Measurements from ENCODE around the gene TMEM132C. TPM values are rescaled to one million over a fixed set of nuclear protein-coding genes. Genes with fewer than 3 reads are reported as not detected.

TMEM132C gene
- total RNA-seq, 4 donors from 2014 or later: 0.13 to 7.6 (median 0.37) TPM

DNA sequence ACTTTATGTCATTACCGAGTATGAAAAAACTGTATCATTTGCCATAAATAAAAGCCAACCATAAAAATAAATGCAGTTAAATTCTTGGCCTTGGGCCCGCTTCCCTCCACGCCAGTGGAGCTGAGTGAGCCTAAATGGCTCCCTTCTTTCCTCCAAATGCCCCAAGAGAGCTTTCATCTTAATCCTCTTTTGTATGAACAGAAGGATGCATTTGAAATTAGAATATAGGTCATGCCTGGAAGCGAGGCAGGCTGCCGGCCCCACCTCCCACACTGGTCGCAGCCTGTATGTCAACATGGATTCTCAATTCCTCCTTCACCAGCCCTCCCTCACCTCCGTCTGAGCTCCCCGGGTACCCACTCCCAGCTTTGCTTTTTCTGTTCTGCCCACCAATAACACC is 311.1 kb downstream of the TMEM132C start:
- WGBS, 2 donors: 64 to 70% methylated on average over 8 of the region's 8 CpGs
- intact Hi-C loops (cut with DNase I): no loop called here
- H3K27me3 ChIP-seq: no peaks in the 10 kb centered on the region
- H3K4me1 ChIP-seq: no peaks in the 10 kb centered on the region
- no peak overlapping the region for H3K27ac ChIP-seq
- H3K4me3 ChIP-seq: no peak overlapping the region
- H3K36me3 ChIP-seq: no peaks in the 10 kb centered on the region
- H3K9me3 ChIP-seq: peaks cover 0 to 6% (median 0%) of the 10 kb centered on the region in 3 donors
- no peak for DNase-seq
- TF ChIP-seq, protein P1, sequence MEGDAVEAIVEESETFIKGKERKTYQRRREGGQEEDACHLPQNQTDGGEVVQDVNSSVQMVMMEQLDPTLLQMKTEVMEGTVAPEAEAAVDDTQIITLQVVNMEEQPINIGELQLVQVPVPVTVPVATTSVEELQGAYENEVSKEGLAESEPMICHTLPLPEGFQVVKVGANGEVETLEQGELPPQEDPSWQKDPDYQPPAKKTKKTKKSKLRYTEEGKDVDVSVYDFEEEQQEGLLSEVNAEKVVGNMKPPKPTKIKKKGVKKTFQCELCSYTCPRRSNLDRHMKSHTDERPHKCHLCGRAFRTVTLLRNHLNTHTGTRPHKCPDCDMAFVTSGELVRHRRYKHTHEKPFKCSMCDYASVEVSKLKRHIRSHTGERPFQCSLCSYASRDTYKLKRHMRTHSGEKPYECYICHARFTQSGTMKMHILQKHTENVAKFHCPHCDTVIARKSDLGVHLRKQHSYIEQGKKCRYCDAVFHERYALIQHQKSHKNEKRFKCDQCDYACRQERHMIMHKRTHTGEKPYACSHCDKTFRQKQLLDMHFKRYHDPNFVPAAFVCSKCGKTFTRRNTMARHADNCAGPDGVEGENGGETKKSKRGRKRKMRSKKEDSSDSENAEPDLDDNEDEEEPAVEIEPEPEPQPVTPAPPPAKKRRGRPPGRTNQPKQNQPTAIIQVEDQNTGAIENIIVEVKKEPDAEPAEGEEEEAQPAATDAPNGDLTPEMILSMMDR (IDR thresholded peaks at IDR 0.05): no peak
- TF ChIP-seq POLR2A (IDR thresholded peaks at IDR 0.05): no peak

DNA sequence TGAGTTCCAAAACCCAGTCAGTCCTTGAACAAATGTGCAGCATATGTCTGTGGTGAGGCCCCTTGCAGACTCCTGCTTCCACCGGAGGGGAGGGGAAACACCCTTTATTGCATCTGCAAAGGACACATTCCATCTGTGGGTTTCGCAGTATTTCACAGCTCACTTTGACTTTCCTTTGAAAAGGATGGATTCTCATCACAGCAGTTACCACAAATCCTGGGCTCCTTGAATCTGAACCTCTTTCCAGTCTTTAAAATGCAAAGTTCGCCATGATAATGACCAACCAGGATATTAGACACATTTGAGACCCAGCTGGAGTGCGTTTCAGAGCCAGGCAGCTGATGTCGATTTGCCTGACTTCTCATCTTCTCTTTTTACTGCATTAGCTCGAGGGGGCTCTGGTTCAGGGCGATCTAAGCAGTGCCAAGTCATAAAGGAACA is 314.4 kb downstream of the TMEM132C start:
- Histone ChIP-seq H3K27me3 (no peaks in the 10 kb centered on the region), H3K4me1 (peaks cover 0 to under 1% (median 0%) of the 10 kb centered on the region in 3 donors), H3K36me3 (no peaks in the 10 kb centered on the region), H3K27ac (no peak overlapping the region), H3K9me3 (peaks cover 0 to 10% (median 0%) of the 10 kb centered on the region in 3 donors), H3K4me3 (no peak overlapping the region)
- WGBS, 2 donors: 23 to 38% methylated on average over 7 of the region's 7 CpGs
- no peak for TF ChIP-seq POLR2A (IDR thresholded peaks at IDR 0.05)
- TF ChIP-seq, protein P1 (IDR thresholded peaks at IDR 0.05): no peak
- intact Hi-C loops (cut with DNase I): no loop called here
- no peak for DNase-seq

DNA sequence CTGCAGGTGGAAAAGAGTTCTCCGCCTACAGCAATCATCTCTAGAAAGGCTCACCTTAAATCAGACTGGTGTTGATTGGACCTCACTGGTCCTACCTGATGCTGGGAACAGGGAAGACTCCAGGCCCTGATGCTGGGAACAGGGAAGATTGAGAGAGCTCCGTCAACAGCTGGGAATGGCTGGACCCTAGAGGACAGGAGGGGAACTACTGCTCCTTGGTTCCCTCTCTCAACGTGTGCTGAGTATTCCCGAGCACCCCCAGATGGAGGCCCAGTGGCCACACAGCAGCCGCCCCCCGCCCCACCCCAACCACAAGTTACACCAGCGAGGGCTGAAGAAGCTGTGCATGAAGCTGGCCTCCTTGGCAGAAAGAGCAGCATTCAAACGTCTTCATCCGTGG is 316.5 kb downstream of the TMEM132C start:
- H3K4me1 ChIP-seq: peaks cover 0 to 8% (median 4%) of the 10 kb centered on the region in 3 donors
- H3K9me3 ChIP-seq: peaks cover 0 to 18% (median 0%) of the 10 kb centered on the region in 3 donors
- H3K36me3 ChIP-seq: no peaks in the 10 kb centered on the region
- DNase-seq: no peak
- intact Hi-C loops (cut with DNase I): no loop called here
- no peak overlapping the region for H3K4me3 ChIP-seq
- 49 to 57% methylated on average over 4 to 5 of the region's 9 CpGs for WGBS, 2 donors
- TF ChIP-seq POLR2A (IDR thresholded peaks at IDR 0.05): no peak
- TF ChIP-seq, protein P1 (IDR thresholded peaks at IDR 0.05): no peak
- no peak overlapping the region for H3K27ac ChIP-seq
- no peaks in the 10 kb centered on the region for H3K27me3 ChIP-seq

DNA sequence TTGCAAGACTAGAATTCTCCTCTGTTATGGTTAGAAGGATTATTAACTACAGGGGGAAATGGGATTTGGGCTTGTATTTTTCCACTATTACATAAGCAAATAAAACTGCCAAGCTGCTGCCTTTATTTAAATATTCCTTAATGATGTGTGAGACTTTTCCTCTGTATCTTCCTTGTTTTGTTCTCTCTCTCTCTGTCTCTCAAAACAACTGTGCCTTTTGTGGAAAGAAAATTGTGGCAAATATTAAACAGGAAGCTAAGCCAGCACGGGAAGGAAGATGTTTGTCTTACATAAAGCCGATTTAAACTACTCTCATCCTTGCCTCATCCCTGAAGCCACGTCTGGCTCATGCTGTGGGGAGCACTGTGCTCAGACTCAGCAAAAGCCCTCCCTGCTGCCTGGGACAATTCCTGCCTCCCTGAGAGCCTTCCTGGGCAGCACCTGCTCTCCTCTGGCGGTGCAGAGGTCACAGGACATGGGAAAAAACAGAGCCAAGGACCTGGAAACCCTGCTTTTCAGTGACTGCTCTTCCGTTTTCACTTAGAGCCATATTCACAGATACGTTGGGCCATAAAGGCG is 319.6 kb downstream of the TMEM132C start:
- Histone ChIP-seq H3K27ac (peak overlapping the region in 2 of 4 donors; percentile 33 to 44), H3K36me3 (no peaks in the 10 kb centered on the region), H3K27me3 (no peaks in the 10 kb centered on the region), H3K9me3 (peaks cover 0 to 17% (median 0%) of the 10 kb centered on the region in 3 donors), H3K4me3 (no peak overlapping the region), H3K4me1 (peaks cover 0 to 8% (median 4%) of the 10 kb centered on the region in 3 donors)
- WGBS, 2 donors: 25 to 54% methylated on average over 6 to 7 of the region's 7 CpGs
- no peak for TF ChIP-seq POLR2A (IDR thresholded peaks at IDR 0.05)
- TF ChIP-seq, protein P1 (IDR thresholded peaks at IDR 0.05): no peak
- no peak for DNase-seq
- intact Hi-C loops (cut with DNase I): no loop called here

DNA sequence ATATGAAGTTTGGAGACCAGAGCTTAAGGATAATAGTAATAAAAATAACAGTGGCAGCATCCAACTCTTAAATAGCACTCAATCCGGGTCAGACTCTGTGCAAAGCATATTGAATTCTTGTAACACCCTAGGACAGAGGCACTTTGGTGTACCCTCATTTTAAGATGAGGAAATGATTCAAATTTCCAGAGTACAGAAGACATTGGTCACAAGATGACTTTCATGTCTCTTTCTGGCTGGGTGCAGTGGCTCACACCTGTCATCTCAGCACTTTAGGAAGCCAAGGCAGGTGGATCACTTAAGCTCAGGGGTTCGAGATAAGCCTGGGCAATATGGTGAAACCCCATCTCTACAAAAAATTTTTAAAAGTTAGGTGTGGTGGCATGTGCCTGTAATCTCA is 320.9 kb downstream of the TMEM132C start:
- H3K36me3 ChIP-seq: no peaks in the 10 kb centered on the region
- H3K27me3 ChIP-seq: no peaks in the 10 kb centered on the region
- no peak for DNase-seq
- TF ChIP-seq POLR2A (IDR thresholded peaks at IDR 0.05): no peak
- TF ChIP-seq, protein P1 (IDR thresholded peaks at IDR 0.05): no peak
- H3K4me3 ChIP-seq: no peak overlapping the region
- 27 to 52% methylated on average over 2 of the region's 2 CpGs for WGBS, 2 donors
- peaks cover 0 to 8% (median 4%) of the 10 kb centered on the region in 3 donors for H3K4me1 ChIP-seq
- intact Hi-C loops (cut with DNase I): no loop called here
- peaks cover 0 to 17% (median 0%) of the 10 kb centered on the region in 3 donors for H3K9me3 ChIP-seq
- no peak overlapping the region for H3K27ac ChIP-seq

All from esophagus squamous epithelium (tissue), 5 donors.